ENCODE results near the gene NEK11. TPM values are rescaled to one million over a fixed set of nuclear protein-coding genes. Genes with fewer than 3 reads are reported as not detected.

The NEK11 gene
- total RNA-seq, 6 experiments from 2014 or later, result 0.25 to 1.1 (median 0.88) TPM

GRCh38 chr3:131082871-131083863 lies 56.5 kb downstream of the NEK11 start:
- intact Hi-C loops (cut with DNase I), result no loop called here
- Histone ChIP-seq H3K27me3 (no peaks in the 10 kb centered on the region), H3K27ac (no peak overlapping the region), H3K9me3 (no peaks in the 10 kb centered on the region), H3K36me3 (no peaks in the 10 kb centered on the region), H3K4me3 (no peak overlapping the region), H3K4me1 (no peaks in the 10 kb centered on the region)
- no peak for ATAC-seq
- DNase-seq, result peak in 1 of 3 donors; percentile 19
- no peak for TF ChIP-seq POLR2A (IDR thresholded peaks at IDR 0.05)
- no peak for TF ChIP-seq CTCF (IDR thresholded peaks at IDR 0.05)
- WGBS (ENCODE audit: insufficient coverage, low coverage, low lambda C conversion rate, missing lambda C conversion rate), result 50% methylated on average over 5 of the region's 5 CpGs

- DNase-seq (no peak), ATAC-seq (no peak)
- TF ChIP-seq CTCF (IDR thresholded peaks at IDR 0.05) (no peak), POLR2A (IDR thresholded peaks at IDR 0.05) (no peak)
- no peaks in the 10 kb centered on the region for H3K4me1 ChIP-seq
- intact Hi-C loops (cut with DNase I), result no loop called here
- 83% methylated on average over 3 of the region's 3 CpGs for WGBS (ENCODE audit: insufficient coverage, low coverage, low lambda C conversion rate, missing lambda C conversion rate)
- no peaks in the 10 kb centered on the region for H3K36me3 ChIP-seq
- no peaks in the 10 kb centered on the region for H3K27me3 ChIP-seq
- H3K9me3 ChIP-seq, result no peaks in the 10 kb centered on the region
- H3K4me3 ChIP-seq, result no peak overlapping the region
- H3K27ac ChIP-seq, result no peak overlapping the region
These were observed 65.1 kb downstream of the NEK11 start for GRCh38 chr3:131091768-131092167.

- Histone ChIP-seq H3K4me1 (no peaks in the 10 kb centered on the region), H3K9me3 (no peaks in the 10 kb centered on the region), H3K27ac (no peak overlapping the region), H3K27me3 (no peaks in the 10 kb centered on the region), H3K4me3 (no peak overlapping the region), H3K36me3 (no peaks in the 10 kb centered on the region)
- TF ChIP-seq CTCF (IDR thresholded peaks at IDR 0.05), result no peak
- WGBS (ENCODE audit: insufficient coverage, low coverage, low lambda C conversion rate, missing lambda C conversion rate), result 77% methylated on average over 4 of the region's 4 CpGs
- intact Hi-C loops (cut with DNase I), result no loop called here
- no peak for ATAC-seq
- no peak for DNase-seq
These were observed 81.2 kb downstream of the NEK11 start for GRCh38 chr3:131107637-131108433.

- Histone ChIP-seq H3K27ac (no peak overlapping the region), H3K27me3 (no peaks in the 10 kb centered on the region), H3K4me1 (no peaks in the 10 kb centered on the region), H3K4me3 (no peak overlapping the region), H3K9me3 (no peaks in the 10 kb centered on the region), H3K36me3 (no peaks in the 10 kb centered on the region)
- intact Hi-C loops (cut with DNase I), result no loop called here
- ATAC-seq (no peak), DNase-seq (no peak)
- TF ChIP-seq CTCF (IDR thresholded peaks at IDR 0.05), result no peak
- no peak for TF ChIP-seq POLR2A (IDR thresholded peaks at IDR 0.05)
These were observed 82.5 kb downstream of the NEK11 start for GRCh38 chr3:131109156-131109555.
